Measurements from ENCODE around the gene EFNA3. TPM values are rescaled to one million over a fixed set of nuclear protein-coding genes. Genes with fewer than 3 reads are reported as not detected.

EFNA3 gene
- 0.64 and 0.80 TPM in 2 replicates for total RNA-seq

GRCh38 chr1:155078469-155079209 lies at the start of gene EFNA3:
TSS of gene EFNA3 (plus strand) at chr1:155078837. CDS start at chr1:155078942, 105 bp downstream.

GRCh38 chr1:155033524-155033923 lies 45.1 kb upstream of the EFNA3 start, which contains the start of the genes DCST1 and DCST2:
TSS of gene DCST1 (plus strand) at chr1:155033824. CDS start at chr1:155034037, 213 bp downstream.
TSS of gene DCST2 (minus strand) at chr1:155033781. CDS start at chr1:155033701, 80 bp downstream.

GRCh38 chr1:155050560-155051341 lies 27.9 kb upstream of the EFNA3 start, which contains the start of gene ADAM15:
TSS of gene ADAM15 (plus strand) at chr1:155051316. CDS start at chr1:155051387, 71 bp downstream.

GRCh38 chr1:155063550-155064110 lies 15.0 kb upstream of the EFNA3 start, which contains the start of gene EFNA4:
TSS of gene EFNA4 (plus strand) at chr1:155063740. CDS start at chr1:155063824, 84 bp downstream.

GRCh38 chr1:155127105-155127966 lies 48.7 kb downstream of the EFNA3 start, which contains the start of gene EFNA1:
TSS of gene EFNA1 (plus strand) at chr1:155127876. CDS start at chr1:155127978, 102 bp downstream.

GRCh38 chr1:155135415-155136028 lies 56.9 kb downstream of the EFNA3 start, which contains the start of gene SLC50A1:
TSS of gene SLC50A1 (plus strand) at chr1:155135852. CDS start at chr1:155135912, 60 bp downstream.

Other genes with a start within 250 kb of the EFNA3 start
- gene KCNN3, start 208.6 kb upstream of the EFNA3 start, total RNA-seq = 0.40 and 0.64 TPM in 2 replicates
- gene PMVK, start 142.1 kb upstream of the EFNA3 start, total RNA-seq = 11.4 and 13.8 TPM in 2 replicates
- 41.0 and 47.8 TPM in 2 replicates for gene PBXIP1, start 122.7 kb upstream of the EFNA3 start, total RNA-seq
- 13.3 and 13.9 TPM in 2 replicates for gene PYGO2, start 117.1 kb upstream of the EFNA3 start, total RNA-seq
- gene SHC1, start 108.1 kb upstream of the EFNA3 start, total RNA-seq = 224 and 240 TPM in 2 replicates
- 186 and 213 TPM in 2 replicates for gene CKS1B, start 104.2 kb upstream of the EFNA3 start, total RNA-seq
- gene FLAD1, start 95.5 kb upstream of the EFNA3 start, total RNA-seq = 27.8 and 32.6 TPM in 2 replicates
- not detected in 2 replicates for gene LENEP, start 85.3 kb upstream of the EFNA3 start, total RNA-seq
- 14.7 and 15.7 TPM in 2 replicates for gene ZBTB7B, start 76.0 kb upstream of the EFNA3 start, total RNA-seq
- gene DCST2, start 45.1 kb upstream of the EFNA3 start, total RNA-seq = not detected in 2 replicates
- gene DCST1, start 45.0 kb upstream of the EFNA3 start, total RNA-seq = not detected in 2 replicates
- 763 and 804 TPM in 2 replicates for gene ADAM15, start 27.5 kb upstream of the EFNA3 start, total RNA-seq
- 7.9 and 9.4 TPM in 2 replicates for gene EFNA4, start 15.1 kb upstream of the EFNA3 start, total RNA-seq
- 30.8 and 33.2 TPM in 2 replicates for gene EFNA1, start 49.0 kb downstream of the EFNA3 start, total RNA-seq
- gene SLC50A1, start 57.0 kb downstream of the EFNA3 start, total RNA-seq = 35.6 and 39.2 TPM in 2 replicates
- gene DPM3, start 61.7 kb downstream of the EFNA3 start, total RNA-seq = 98.3 and 118 TPM in 2 replicates
- gene KRTCAP2, start 94.5 kb downstream of the EFNA3 start, total RNA-seq = 160 and 168 TPM in 2 replicates
- 1.4 and 2.7 TPM in 2 replicates for gene TRIM46, start 95.0 kb downstream of the EFNA3 start, total RNA-seq
- 2.7 and 4.0 TPM in 2 replicates for gene THBS3, start 129.1 kb downstream of the EFNA3 start, total RNA-seq
- 74.1 and 76.9 TPM in 2 replicates for gene MTX1, start 129.9 kb downstream of the EFNA3 start, total RNA-seq
- gene ENTREP3, start 176.6 kb downstream of the EFNA3 start, total RNA-seq = 15.2 and 15.3 TPM in 2 replicates
- gene SCAMP3, start 183.5 kb downstream of the EFNA3 start, total RNA-seq = 111 and 127 TPM in 2 replicates
- gene CLK2, start 194.7 kb downstream of the EFNA3 start, total RNA-seq = 13.1 and 15.4 TPM in 2 replicates
- 0.20 TPM in 2 replicates for gene HCN3, start 198.6 kb downstream of the EFNA3 start, total RNA-seq
- not detected in 2 replicates for gene PKLR, start 222.6 kb downstream of the EFNA3 start, total RNA-seq
- 469 and 476 TPM in 2 replicates for gene FDPS, start 230.0 kb downstream of the EFNA3 start, total RNA-seq
- gene RUSC1, start 242.1 kb downstream of the EFNA3 start, total RNA-seq = 33.0 and 39.0 TPM in 2 replicates

All from mammary microvascular endothelial cell (primary cell).